ENCODE measurements around the gene TSPYL2.

Gene TSPYL2

DNA sequence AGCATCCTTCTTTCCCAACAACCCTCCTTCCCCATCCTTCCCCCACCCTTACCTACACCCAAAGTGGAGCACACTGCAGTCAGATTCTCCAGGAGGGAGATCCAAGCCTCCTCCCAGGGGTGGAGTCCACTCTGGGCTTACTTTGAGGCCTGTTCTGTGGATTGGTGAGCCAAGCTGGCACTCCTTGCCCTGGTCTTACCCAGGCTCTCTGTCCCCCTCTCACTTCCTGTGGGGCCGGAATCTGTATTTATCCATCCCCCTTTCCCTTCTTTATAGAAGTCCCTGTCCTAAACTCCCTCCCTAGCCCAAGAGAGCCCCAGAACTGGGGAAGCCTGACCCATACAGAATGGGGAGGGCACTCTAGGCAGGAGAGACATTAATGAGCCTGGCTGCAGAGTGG lies 3.2 kb upstream of the TSPYL2 start:
- H3K4me3 ChIP-seq (replicated peaks; ENCODE audit: low read depth, low read length): no peak overlapping the region
- TF ChIP-seq, protein P1, sequence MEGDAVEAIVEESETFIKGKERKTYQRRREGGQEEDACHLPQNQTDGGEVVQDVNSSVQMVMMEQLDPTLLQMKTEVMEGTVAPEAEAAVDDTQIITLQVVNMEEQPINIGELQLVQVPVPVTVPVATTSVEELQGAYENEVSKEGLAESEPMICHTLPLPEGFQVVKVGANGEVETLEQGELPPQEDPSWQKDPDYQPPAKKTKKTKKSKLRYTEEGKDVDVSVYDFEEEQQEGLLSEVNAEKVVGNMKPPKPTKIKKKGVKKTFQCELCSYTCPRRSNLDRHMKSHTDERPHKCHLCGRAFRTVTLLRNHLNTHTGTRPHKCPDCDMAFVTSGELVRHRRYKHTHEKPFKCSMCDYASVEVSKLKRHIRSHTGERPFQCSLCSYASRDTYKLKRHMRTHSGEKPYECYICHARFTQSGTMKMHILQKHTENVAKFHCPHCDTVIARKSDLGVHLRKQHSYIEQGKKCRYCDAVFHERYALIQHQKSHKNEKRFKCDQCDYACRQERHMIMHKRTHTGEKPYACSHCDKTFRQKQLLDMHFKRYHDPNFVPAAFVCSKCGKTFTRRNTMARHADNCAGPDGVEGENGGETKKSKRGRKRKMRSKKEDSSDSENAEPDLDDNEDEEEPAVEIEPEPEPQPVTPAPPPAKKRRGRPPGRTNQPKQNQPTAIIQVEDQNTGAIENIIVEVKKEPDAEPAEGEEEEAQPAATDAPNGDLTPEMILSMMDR (IDR thresholded peaks at IDR 0.05; ENCODE audit: low read depth, low read length, missing control alignments): no peak
- DNase-seq (ENCODE audit: extremely low read depth, low read depth): no peak

DNA sequence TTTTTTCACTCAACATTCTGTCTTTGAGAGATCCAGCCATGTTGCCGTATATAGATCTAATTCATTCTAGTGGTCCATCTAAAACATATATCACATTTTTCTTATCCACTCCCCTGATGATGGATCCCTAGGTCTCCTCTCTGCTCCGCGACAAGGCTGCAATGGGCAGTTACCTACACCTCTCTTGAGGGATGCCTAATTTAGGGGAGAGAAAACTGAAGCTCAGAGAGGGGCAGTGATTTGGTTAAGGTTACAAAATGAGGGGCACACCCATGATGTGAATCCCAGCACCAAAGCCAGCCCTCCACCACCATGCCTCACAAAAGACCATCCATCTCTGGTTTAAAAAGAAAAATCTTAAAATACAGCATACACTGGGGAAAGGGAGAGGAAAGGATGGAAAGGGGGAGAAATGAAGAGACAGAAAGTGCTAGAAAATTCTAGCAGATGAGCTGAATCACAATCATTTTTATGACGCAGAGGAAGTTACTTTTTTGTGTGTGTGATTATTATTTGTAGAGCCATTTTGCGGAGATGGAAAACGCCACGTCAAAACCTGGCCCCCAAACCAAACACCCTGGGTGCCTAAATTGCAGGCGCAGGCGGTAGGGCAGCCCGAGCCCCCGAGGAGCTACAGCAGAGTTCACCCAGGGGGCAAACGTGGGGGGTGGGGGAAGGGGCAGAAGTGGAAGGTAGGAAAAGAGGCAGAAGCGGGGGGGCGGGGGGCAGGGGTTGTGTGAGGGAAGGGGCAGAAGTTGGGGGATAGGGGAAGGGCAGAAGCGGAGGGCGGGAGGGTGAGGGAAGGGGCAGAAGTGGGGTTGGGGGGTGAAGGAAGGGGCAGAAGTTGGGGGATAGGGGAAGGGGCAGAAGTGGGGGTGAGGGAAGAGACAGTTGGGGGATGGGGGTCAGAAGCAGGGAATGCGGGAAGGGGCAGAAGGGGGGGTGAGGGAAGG lies 1.3 kb upstream of the TSPYL2 start:
- no peak overlapping the region for H3K4me3 ChIP-seq (replicated peaks; ENCODE audit: low read depth, low read length)
- no peak for DNase-seq (ENCODE audit: extremely low read depth, low read depth)
- TF ChIP-seq, protein P1 (IDR thresholded peaks at IDR 0.05; ENCODE audit: low read depth, low read length, missing control alignments): no peak

DNA sequence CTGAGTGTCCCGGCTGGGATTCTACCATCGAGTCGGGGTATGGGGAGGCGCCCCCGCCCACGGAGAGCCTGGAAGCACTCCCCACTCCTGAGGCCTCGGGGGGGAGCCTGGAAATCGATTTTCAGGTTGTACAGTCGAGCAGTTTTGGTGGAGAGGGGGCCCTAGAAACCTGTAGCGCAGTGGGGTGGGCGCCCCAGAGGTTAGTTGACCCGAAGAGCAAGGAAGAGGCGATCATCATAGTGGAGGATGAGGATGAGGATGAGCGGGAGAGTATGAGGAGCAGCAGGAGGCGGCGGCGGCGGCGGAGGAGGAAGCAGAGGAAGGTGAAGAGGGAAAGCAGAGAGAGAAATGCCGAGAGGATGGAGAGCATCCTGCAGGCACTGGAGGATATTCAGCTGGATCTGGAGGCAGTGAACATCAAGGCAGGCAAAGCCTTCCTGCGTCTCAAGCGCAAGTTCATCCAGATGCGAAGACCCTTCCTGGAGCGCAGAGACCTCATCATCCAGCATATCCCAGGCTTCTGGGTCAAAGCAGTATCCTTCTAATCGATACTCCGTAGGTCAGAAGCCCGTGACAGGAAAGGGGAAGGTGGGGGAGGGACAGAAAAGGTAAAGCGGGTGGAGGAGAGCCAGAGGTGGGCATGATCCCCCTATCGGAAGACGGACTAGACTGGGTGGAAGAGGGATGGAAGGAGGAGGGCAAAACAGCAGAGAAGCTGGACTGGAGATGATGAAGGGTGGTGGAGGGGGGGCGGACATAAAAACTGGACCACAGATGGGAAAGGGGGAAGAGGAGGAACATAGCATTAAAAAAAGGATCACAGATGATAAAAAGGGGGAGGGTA lies 828 bp downstream of the TSPYL2 start:
- no peak for DNase-seq (ENCODE audit: extremely low read depth, low read depth)
- TF ChIP-seq, protein P1 (IDR thresholded peaks at IDR 0.05; ENCODE audit: low read depth, low read length, missing control alignments): no peak
- peak overlapping the region; percentile 70 for H3K4me3 ChIP-seq (replicated peaks; ENCODE audit: low read depth, low read length)

DNA sequence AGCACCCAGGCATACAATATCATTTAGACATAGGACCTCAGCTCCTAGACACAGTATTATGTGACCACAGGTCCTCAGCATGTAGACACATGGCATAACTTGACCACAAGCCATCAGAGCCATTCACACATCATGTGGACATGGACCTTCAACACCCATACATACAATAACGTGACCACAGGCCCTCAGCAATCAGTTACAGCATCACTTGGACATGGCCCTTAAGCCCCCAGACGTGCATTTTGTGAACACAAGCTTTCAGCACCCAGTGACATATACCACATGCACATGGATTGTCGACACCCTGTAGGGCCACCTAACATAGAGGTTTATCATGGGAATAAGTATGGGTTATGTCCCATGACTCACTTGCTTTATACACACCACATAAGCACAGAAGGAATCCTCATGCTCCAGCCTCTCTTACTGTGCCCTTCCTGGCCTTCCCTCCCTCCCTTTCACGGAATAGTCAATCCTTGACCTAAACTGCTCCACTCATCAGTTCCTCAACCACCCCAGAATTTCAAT lies 1.9 kb downstream of the TSPYL2 start:
- no peak for DNase-seq (ENCODE audit: extremely low read depth, low read depth)
- TF ChIP-seq, protein P1 (IDR thresholded peaks at IDR 0.05; ENCODE audit: low read depth, low read length, missing control alignments): no peak
- H3K4me3 ChIP-seq (replicated peaks; ENCODE audit: low read depth, low read length): peak overlapping the region; percentile 70

DNA sequence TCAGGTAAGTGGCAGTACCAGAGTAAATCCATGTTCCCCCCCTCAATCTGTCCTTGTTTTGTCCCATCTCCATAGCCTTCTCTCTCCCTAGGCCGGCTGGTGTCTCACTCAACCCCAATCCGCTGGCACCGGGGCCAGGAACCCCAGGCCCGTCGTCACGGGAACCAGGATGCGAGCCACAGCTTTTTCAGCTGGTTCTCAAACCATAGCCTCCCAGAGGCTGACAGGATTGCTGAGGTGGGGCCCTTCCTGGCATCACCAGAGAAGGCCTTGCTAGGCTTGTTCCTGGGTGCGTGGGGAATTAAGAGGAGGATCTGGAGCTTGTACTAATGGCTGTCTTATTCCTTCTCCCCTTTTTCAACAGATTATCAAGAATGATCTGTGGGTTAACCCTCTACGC lies 2.7 kb downstream of the TSPYL2 start:
- DNase-seq (ENCODE audit: extremely low read depth, low read depth): no peak
- TF ChIP-seq, protein P1 (IDR thresholded peaks at IDR 0.05; ENCODE audit: low read depth, low read length, missing control alignments): no peak
- peak overlapping the region; percentile 70 for H3K4me3 ChIP-seq (replicated peaks; ENCODE audit: low read depth, low read length)

DNA sequence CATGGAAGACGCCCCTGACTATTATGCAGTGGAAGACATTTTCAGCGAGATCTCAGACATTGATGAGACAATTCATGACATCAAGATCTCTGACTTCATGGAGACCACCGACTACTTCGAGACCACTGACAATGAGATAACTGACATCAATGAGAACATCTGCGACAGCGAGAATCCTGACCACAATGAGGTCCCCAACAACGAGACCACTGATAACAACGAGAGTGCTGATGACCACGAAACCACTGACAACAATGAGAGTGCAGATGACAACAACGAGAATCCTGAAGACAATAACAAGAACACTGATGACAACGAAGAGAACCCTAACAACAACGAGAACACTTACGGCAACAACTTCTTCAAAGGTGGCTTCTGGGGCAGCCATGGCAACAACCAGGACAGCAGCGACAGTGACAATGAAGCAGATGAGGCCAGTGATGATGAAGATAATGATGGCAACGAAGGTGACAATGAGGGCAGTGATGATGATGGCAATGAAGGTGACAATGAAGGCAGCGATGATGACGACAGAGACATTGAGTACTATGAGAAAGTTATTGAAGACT lies 3.6 kb downstream of the TSPYL2 start:
- TF ChIP-seq, protein P1 (IDR thresholded peaks at IDR 0.05; ENCODE audit: low read depth, low read length, missing control alignments): no peak
- no peak for DNase-seq (ENCODE audit: extremely low read depth, low read depth)
- H3K4me3 ChIP-seq (replicated peaks; ENCODE audit: low read depth, low read length): peak overlapping the region; percentile 13
